Loucy (cell line): ENCODE data around the gene HOXD11.

Source experiments
- H2AFZ ChIP-seq: fragments of 200-600 bp; sonication (generic); 2 replicates; pipeline ENCODE4 v1.6.0; 2016; ENCODE audit warnings: antibody characterized with exemption, mild to moderate bottlenecking, low read length, moderate library complexity
- H3F3A ChIP-seq: fragments of 200-600 bp; 2 replicates; pipeline ENCODE4 v1.6.0; 2016; ENCODE audit warnings: antibody characterized with exemption, low read depth, mild to moderate bottlenecking
- H3K27me3 ChIP-seq: fragments of 200-600 bp; sonication (generic); 2 replicates; pipeline ENCODE4 v1.6.1; 2014; ENCODE audit warnings: low read length, mild to moderate bottlenecking; ENCODE audit not compliant: insufficient read depth, poor library complexity, severe bottlenecking
- H3K36me3 ChIP-seq: fragments of 200-600 bp; sonication (generic); 2 replicates; pipeline ENCODE4 v1.6.1; 2016; ENCODE audit warnings: low read length; ENCODE audit not compliant: insufficient read depth
- H3K4me1 ChIP-seq: fragments of 200-600 bp; sonication (generic); 2 replicates; pipeline ENCODE4 v1.5.1; 2014; ENCODE audit warnings: low read length, mild to moderate bottlenecking; ENCODE audit not compliant: insufficient read depth, poor library complexity, severe bottlenecking
- H3K4me2 ChIP-seq: fragments of 200-600 bp; sonication (generic); 2 replicates; pipeline ENCODE4 v1.6.0; 2014; ENCODE audit warnings: antibody characterized with exemption, low read length, low read depth, mild to moderate bottlenecking; ENCODE audit not compliant: poor library complexity, severe bottlenecking
- H3K4me3 ChIP-seq: fragments of 200-600 bp; sonication (generic); 2 replicates; pipeline ENCODE4 v1.5.1; 2014; ENCODE audit warnings: low read length, mild to moderate bottlenecking, mixed read lengths; ENCODE audit not compliant: poor library complexity, severe bottlenecking
- H3K79me2 ChIP-seq: fragments of 200-600 bp; sonication (generic); 2 replicates; pipeline ENCODE4 v1.6.1; 2014; ENCODE audit warnings: low read length; ENCODE audit not compliant: insufficient read depth
- H3K9ac ChIP-seq: fragments of 200-600 bp; sonication (generic); 2 replicates; pipeline ENCODE4 v1.6.0; 2014; ENCODE audit warnings: mild to moderate bottlenecking, low read depth, low read length, moderate library complexity; ENCODE audit not compliant: poor library complexity, severe bottlenecking
- H3K9me2 ChIP-seq: fragments of 200-600 bp; sonication (generic); replicated peaks from 2 replicates; pipeline ENCODE4 v1.6.1; 2016; ENCODE audit warnings: low read depth, low read length, mixed read lengths
- H3K9me3 ChIP-seq: fragments of 200-600 bp; sonication (generic); 2 replicates; pipeline ENCODE4 v1.6.1; 2014; ENCODE audit warnings: mild to moderate bottlenecking, antibody characterized with exemption, low read length, low read depth; ENCODE audit not compliant: insufficient read depth
- H4K20me1 ChIP-seq: fragments of 200-600 bp; sonication (generic); 2 replicates; pipeline ENCODE4 v1.6.0; 2014; ENCODE audit warnings: antibody characterized with exemption, low read length, mild to moderate bottlenecking; ENCODE audit not compliant: insufficient read depth, poor library complexity, severe bottlenecking
- EZH2phosphoT487 ChIP-seq: fragments of 200-600 bp; IDR thresholded peaks from 2 replicates; pipeline ENCODE4 v1.6.1; 2018; ENCODE audit warnings: antibody characterized with exemption, mild to moderate bottlenecking, moderate library complexity, borderline replicate concordance
- TF ChIP-seq, protein P1 (sequence below): fragments of 200-600 bp; sonication (generic); conservative IDR thresholded peaks from 2 replicates; pipeline ENCODE4 v1.5.1; 2014; ENCODE audit warnings: mild to moderate bottlenecking, antibody characterized with exemption, low read length

The HOXD11 gene

DNA sequence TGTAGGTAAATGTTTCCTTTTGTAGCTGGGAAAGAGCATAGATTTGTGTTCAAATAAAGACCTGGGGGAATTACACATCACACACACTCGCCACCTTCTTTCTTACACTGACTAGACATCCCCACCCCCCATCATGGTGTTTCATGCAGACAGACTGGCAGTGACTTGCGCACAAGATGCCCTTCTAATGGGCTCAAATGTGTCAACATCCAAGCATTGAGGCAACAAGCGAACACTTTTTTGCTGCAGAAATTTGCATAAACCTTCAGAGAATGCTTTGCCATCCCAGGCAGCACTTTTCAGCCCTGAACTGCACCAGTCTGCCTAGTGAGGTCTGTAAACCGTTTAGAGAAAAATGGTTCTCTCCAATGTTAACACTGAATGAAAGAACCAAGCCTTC, 27.0 kb downstream of the HOXD11 start:
- no peaks in the 10 kb centered on the region for H3K9me2 ChIP-seq
- H3K79me2 ChIP-seq, result no peaks in the 10 kb centered on the region
- no peaks in the 10 kb centered on the region for H4K20me1 ChIP-seq
- no peak overlapping the region for H3K4me2 ChIP-seq
- H3K9ac ChIP-seq, result no peak overlapping the region
- no peaks in the 10 kb centered on the region for H3K9me3 ChIP-seq
- no peaks in the 10 kb centered on the region for H3F3A ChIP-seq
- no peaks in the 10 kb centered on the region for H3K36me3 ChIP-seq
- H3K27me3 ChIP-seq, result no peaks in the 10 kb centered on the region
- H3K4me1 ChIP-seq, result peaks cover 4% of the 10 kb centered on the region
- no peak overlapping the region for H2AFZ ChIP-seq
- H3K4me3 ChIP-seq, result no peak overlapping the region
- no peak for TF ChIP-seq EZH2phosphoT487
- TF ChIP-seq, protein P1, sequence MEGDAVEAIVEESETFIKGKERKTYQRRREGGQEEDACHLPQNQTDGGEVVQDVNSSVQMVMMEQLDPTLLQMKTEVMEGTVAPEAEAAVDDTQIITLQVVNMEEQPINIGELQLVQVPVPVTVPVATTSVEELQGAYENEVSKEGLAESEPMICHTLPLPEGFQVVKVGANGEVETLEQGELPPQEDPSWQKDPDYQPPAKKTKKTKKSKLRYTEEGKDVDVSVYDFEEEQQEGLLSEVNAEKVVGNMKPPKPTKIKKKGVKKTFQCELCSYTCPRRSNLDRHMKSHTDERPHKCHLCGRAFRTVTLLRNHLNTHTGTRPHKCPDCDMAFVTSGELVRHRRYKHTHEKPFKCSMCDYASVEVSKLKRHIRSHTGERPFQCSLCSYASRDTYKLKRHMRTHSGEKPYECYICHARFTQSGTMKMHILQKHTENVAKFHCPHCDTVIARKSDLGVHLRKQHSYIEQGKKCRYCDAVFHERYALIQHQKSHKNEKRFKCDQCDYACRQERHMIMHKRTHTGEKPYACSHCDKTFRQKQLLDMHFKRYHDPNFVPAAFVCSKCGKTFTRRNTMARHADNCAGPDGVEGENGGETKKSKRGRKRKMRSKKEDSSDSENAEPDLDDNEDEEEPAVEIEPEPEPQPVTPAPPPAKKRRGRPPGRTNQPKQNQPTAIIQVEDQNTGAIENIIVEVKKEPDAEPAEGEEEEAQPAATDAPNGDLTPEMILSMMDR, result no peak

DNA sequence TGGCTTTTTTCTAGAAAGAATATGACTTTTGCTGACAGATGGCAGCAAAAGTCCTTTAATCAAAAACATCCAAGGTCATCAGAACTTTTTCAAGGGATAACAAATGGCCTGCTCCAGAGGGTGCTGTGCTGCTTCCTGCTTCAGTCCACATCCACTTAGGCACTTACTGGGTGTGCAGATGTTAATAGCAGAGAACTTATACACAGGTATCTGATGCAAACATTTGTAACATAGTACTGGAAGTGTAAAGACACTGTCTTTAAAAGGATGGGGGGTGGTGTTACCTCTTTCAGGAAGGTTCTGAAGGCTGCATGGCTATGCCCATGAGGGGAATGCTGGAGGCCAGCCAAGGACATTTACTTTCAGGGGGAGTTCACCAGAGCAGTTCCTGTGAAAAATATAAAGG, 28.0 kb downstream of the HOXD11 start:
- no peaks in the 10 kb centered on the region for H3K9me3 ChIP-seq
- H3K4me1 ChIP-seq, result peaks cover 5% of the 10 kb centered on the region
- no peak overlapping the region for H2AFZ ChIP-seq
- H3K4me3 ChIP-seq, result no peak overlapping the region
- H3K9ac ChIP-seq, result no peak overlapping the region
- H3K79me2 ChIP-seq, result no peaks in the 10 kb centered on the region
- no peaks in the 10 kb centered on the region for H3K36me3 ChIP-seq
- H3K27me3 ChIP-seq, result no peaks in the 10 kb centered on the region
- TF ChIP-seq, protein P1, result peak; percentile 25; the same call in 1 of the 2 replicates
- no peak for TF ChIP-seq EZH2phosphoT487
- no peaks in the 10 kb centered on the region for H3F3A ChIP-seq
- no peaks in the 10 kb centered on the region for H3K9me2 ChIP-seq
- H3K4me2 ChIP-seq, result no peak overlapping the region
- H4K20me1 ChIP-seq, result no peaks in the 10 kb centered on the region

DNA sequence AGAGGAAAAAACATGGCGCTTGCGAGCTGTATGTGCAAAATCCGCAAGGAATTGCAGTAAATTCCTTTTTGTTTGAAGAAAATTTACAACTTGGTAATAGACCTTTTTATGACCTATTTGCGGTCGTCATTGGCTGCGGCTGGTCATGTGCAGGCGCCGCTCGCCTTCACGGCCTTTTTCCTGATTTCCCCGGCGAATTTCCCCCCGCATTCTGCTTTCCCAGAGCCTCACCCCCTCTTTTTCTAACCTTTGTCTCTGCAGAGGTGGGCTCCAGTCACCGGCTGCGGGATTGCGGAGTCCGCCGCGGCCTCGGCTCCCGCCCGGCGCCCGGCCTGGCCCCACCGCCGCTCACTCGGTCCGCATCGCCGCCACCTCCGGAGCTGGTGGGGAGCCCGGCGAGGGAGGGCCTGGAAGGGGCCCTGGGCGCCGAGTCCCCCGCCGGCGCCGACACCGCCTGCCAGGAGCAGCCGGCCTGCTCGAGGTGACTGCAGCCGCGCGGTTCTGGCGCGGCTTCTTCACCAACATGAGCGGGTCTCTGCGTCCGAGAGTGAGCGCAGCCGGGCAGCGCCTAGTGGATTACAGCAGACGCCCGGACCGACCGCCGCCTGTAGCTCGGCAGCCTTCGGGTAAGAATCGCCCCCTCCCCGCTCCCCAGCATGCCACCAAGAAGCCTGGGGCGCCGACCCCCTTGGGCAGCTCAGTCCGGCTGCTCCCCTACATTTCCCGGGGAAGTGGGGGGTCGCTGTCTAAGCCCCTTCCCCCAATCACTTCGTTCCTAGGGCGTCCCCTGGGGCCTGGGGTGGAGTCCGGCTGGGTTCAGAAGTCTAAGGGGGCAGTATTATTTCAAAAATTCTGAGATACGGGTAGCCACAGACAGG, 29.5 kb downstream of the HOXD11 start:
- no peaks in the 10 kb centered on the region for H4K20me1 ChIP-seq
- peaks cover 12% of the 10 kb centered on the region for H3K4me1 ChIP-seq
- no peak overlapping the region for H3K4me3 ChIP-seq
- no peak overlapping the region for H3K4me2 ChIP-seq
- H3K9me3 ChIP-seq, result no peaks in the 10 kb centered on the region
- TF ChIP-seq EZH2phosphoT487, result no peak
- TF ChIP-seq, protein P1, result no peak
- no peaks in the 10 kb centered on the region for H3K79me2 ChIP-seq
- H3K27me3 ChIP-seq, result no peaks in the 10 kb centered on the region
- H3K9ac ChIP-seq, result no peak overlapping the region
- no peaks in the 10 kb centered on the region for H3F3A ChIP-seq
- no peak overlapping the region for H2AFZ ChIP-seq
- no peaks in the 10 kb centered on the region for H3K36me3 ChIP-seq
- H3K9me2 ChIP-seq, result no peaks in the 10 kb centered on the region
